Measurements from ENCODE around the gene OR4X1. TPM values are rescaled to one million over a fixed set of nuclear protein-coding genes. Genes with fewer than 3 reads are reported as not detected.
"Not testable (repeated sequence)": the region's sequence is repeated elsewhere in the genome, so short reads cannot be mapped to it uniquely, and the experiment has no call there.

The OR4X1 gene
- not detected in 2 replicates for total RNA-seq (ENCODE audit: low replicate concordance)
- long read RNA-seq: 0 reads

- H3K27ac Mint-ChIP-seq: no peak within 1 kb of the TSS
- no peak for DNase-seq (ENCODE audit: extremely low spot score, unreplicated experiment)
- no peak for TF ChIP-seq CTCF (conservative IDR thresholded peaks at IDR 0.05)
- no peaks in the 10 kb centered on the region for H3K4me1 Mint-ChIP-seq (ENCODE audit: unreplicated experiment)
- H3K36me3 Mint-ChIP-seq: no peaks in the 10 kb centered on the region
- H3K27me3 Mint-ChIP-seq: no peaks in the 10 kb centered on the region
- no peak within 1 kb of the TSS for H3K4me3 Mint-ChIP-seq
- peaks cover 6% of the 10 kb centered on the region for H3K9me3 Mint-ChIP-seq
These were observed at the start of gene OR4X1 for GRCh38 chr11:48263423-48263911. Gene OR4X1, plus strand, starts transcription at chr11:48263861. Its CDS starts 0 bp downstream, at chr11:48263861.

GRCh38 chr11:48216510-48216909 lies 47.2 kb upstream of the OR4X1 start, which contains the start of gene OR4B1:
Gene OR4B1, plus strand, starts transcription at chr11:48216810. Its CDS starts 0 bp downstream, at chr11:48216810.
- no peaks in the 10 kb centered on the region for H3K4me1 Mint-ChIP-seq (ENCODE audit: unreplicated experiment)
- no peak within 1 kb of the TSS for H3K4me3 Mint-ChIP-seq
- no peaks in the 10 kb centered on the region for H3K9me3 Mint-ChIP-seq
- no peak for DNase-seq (ENCODE audit: extremely low spot score, unreplicated experiment)
- H3K27me3 Mint-ChIP-seq: no peaks in the 10 kb centered on the region
- H3K36me3 Mint-ChIP-seq: no peaks in the 10 kb centered on the region
- no peak within 1 kb of the TSS for H3K27ac Mint-ChIP-seq
- TF ChIP-seq CTCF (conservative IDR thresholded peaks at IDR 0.05): no peak

GRCh38 chr11:48228761-48229160 lies 34.9 kb upstream of the OR4X1 start:
- Mint-ChIP-seq H3K27me3 (no peaks in the 10 kb centered on the region), H3K4me1 (ENCODE audit: unreplicated experiment) (no peaks in the 10 kb centered on the region), H3K27ac (no peak overlapping the region), H3K36me3 (no peaks in the 10 kb centered on the region), H3K4me3 (no peak overlapping the region), H3K9me3 (peaks cover 8% of the 10 kb centered on the region)
- DNase-seq (ENCODE audit: extremely low spot score, unreplicated experiment): no peak
- no peak for TF ChIP-seq CTCF (conservative IDR thresholded peaks at IDR 0.05)

GRCh38 chr11:48230057-48230456 lies 33.6 kb upstream of the OR4X1 start:
- H3K4me3 Mint-ChIP-seq; H3K9me3 Mint-ChIP-seq; H3K4me1 Mint-ChIP-seq (ENCODE audit: unreplicated experiment); H3K27me3 Mint-ChIP-seq; H3K27ac Mint-ChIP-seq; DNase-seq (ENCODE audit: extremely low spot score, unreplicated experiment); H3K36me3 Mint-ChIP-seq: not testable (repeated sequence)

GRCh38 chr11:48237727-48238126 lies 25.9 kb upstream of the OR4X1 start:
- DNase-seq (ENCODE audit: extremely low spot score, unreplicated experiment): no peak
- no peak overlapping the region for H3K27ac Mint-ChIP-seq
- no peaks in the 10 kb centered on the region for H3K4me1 Mint-ChIP-seq (ENCODE audit: unreplicated experiment)
- H3K36me3 Mint-ChIP-seq: no peaks in the 10 kb centered on the region
- H3K9me3 Mint-ChIP-seq: peaks cover 8% of the 10 kb centered on the region
- H3K27me3 Mint-ChIP-seq: no peaks in the 10 kb centered on the region
- no peak for TF ChIP-seq CTCF (conservative IDR thresholded peaks at IDR 0.05)
- no peak overlapping the region for H3K4me3 Mint-ChIP-seq

GRCh38 chr11:48242501-48242900 lies 21.2 kb upstream of the OR4X1 start:
- no peak for DNase-seq (ENCODE audit: extremely low spot score, unreplicated experiment)
- Mint-ChIP-seq H3K4me3 (no peak overlapping the region), H3K9me3 (peaks cover 5% of the 10 kb centered on the region), H3K27me3 (no peaks in the 10 kb centered on the region), H3K4me1 (ENCODE audit: unreplicated experiment) (no peaks in the 10 kb centered on the region), H3K27ac (no peak overlapping the region), H3K36me3 (no peaks in the 10 kb centered on the region)
- no peak for TF ChIP-seq CTCF (conservative IDR thresholded peaks at IDR 0.05)
